Stimulated activated CD8-positive, alpha-beta memory T cell treated with anti-CD3 and anti-CD28 coated beads, Interleukin-12 subunit alpha, Interleukin-12 subunit beta, amount 100 ng/mL, for 24 hours (primary cell): ENCODE measurements around the gene RAPH1.

Experiments
- DNase-seq: peaks from one replicate; pipeline ENCODE4 v3.0.0-alpha.2; 2020; ENCODE audit errors: extremely low read depth

Gene RAPH1

GRCh38 chr2:203535078-203535783, at the start of gene RAPH1:
Gene RAPH1 (minus strand): TSS chr2:203535301. CDS start chr2:203495353, 39,948 bp downstream.
- DNase-seq: peak; percentile 26

- no peak for DNase-seq
These were observed 49.7 kb upstream of the RAPH1 start for GRCh38 chr2:203584784-203585183.

GRCh38 chr2:203583701-203584100, 48.6 kb upstream of the RAPH1 start:
- no peak for DNase-seq

GRCh38 chr2:203583084-203583695, 48.1 kb upstream of the RAPH1 start:
- no peak for DNase-seq

- DNase-seq: no peak
These were observed 47.4 kb upstream of the RAPH1 start for GRCh38 chr2:203582468-203582867.

- no peak for DNase-seq
These were observed 45.7 kb upstream of the RAPH1 start for GRCh38 chr2:203580844-203581243.

- no peak for DNase-seq
These were observed 44.6 kb upstream of the RAPH1 start for GRCh38 chr2:203579730-203580129.

- DNase-seq: no peak
These were observed 43.9 kb upstream of the RAPH1 start for GRCh38 chr2:203578759-203579643.

GRCh38 chr2:203574824-203575223, 39.7 kb upstream of the RAPH1 start:
- DNase-seq: no peak

- no peak for DNase-seq
These were observed 37.2 kb upstream of the RAPH1 start for GRCh38 chr2:203572316-203572715.

- DNase-seq: no peak
These were observed 34.7 kb upstream of the RAPH1 start for GRCh38 chr2:203569677-203570316.

- no peak for DNase-seq
These were observed 32.6 kb upstream of the RAPH1 start for GRCh38 chr2:203567691-203568090.

- DNase-seq: no peak
These were observed 31.1 kb upstream of the RAPH1 start for GRCh38 chr2:203566161-203566560.

GRCh38 chr2:203565076-203565475, 30.0 kb upstream of the RAPH1 start:
- no peak for DNase-seq

GRCh38 chr2:203562268-203562667, 27.2 kb upstream of the RAPH1 start:
- no peak for DNase-seq

GRCh38 chr2:203559641-203560040, 24.5 kb upstream of the RAPH1 start:
- DNase-seq: no peak

GRCh38 chr2:203553784-203554183, 18.7 kb upstream of the RAPH1 start:
- DNase-seq: no peak

- DNase-seq: no peak
These were observed 16.7 kb upstream of the RAPH1 start for GRCh38 chr2:203551778-203552177.

GRCh38 chr2:203550266-203550665, 15.2 kb upstream of the RAPH1 start:
- no peak for DNase-seq

- no peak for DNase-seq
These were observed 14.3 kb upstream of the RAPH1 start for GRCh38 chr2:203549406-203549805.

GRCh38 chr2:203548887-203549286, 13.8 kb upstream of the RAPH1 start:
- DNase-seq: no peak

- no peak for DNase-seq
These were observed 12.3 kb upstream of the RAPH1 start for GRCh38 chr2:203547356-203547755.
